CD4-positive, alpha-beta T cell treated with Interleukin-4 for 4 hours (primary cell): ENCODE data around the gene TIMM23.
A peak's percentile ranks its signal among the peaks of the same experiment; 100 is the strongest.
"Not testable (repeated sequence)": the region's sequence is repeated elsewhere in the genome, so short reads cannot be mapped to it uniquely, and the experiment has no call there.

Experiments used
- DNase-seq: peaks from one replicate; pipeline ENCODE4 v3.0.0-alpha.2; 2020

TIMM23 gene

DNA sequence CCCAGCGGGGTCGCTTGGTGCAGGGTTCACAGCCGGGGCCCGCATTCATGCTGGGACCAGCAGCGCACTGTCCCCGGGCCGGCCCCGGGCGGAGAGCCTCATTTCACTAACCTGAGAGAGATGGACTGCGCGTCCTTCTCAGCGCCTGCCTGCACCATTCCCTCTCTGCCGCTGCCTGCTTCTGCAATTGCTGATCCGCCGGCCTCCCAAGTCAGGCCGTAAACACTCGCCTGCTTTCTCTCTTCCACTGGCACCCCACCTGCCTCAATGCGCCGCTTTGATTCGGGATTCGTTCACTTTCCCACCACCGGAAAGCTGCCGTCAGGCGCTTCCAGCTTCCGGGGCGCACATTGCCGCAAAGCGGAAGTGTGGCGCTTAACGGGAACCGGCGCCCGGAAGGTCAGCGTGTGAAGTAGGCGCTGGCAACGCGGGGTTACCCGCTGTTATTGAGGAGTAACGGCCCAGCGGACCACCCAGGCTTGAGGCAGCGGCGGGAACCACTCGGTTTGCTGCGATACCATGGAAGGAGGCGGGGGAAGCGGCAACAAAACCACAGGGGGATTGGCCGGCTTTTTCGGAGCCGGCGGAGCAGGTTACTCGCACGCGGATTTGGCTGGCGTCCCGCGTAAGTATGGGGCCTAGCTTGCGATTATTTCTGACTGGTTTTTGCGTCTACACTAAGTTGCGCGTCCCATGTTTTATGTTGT is at the start of gene TIMM23:
Gene TIMM23, plus strand, starts transcription at position 384 of the 707 bp plus-strand sequence. Its CDS starts 136 bp downstream, at position 520.
- DNase-seq: peak; percentile 89

DNA sequence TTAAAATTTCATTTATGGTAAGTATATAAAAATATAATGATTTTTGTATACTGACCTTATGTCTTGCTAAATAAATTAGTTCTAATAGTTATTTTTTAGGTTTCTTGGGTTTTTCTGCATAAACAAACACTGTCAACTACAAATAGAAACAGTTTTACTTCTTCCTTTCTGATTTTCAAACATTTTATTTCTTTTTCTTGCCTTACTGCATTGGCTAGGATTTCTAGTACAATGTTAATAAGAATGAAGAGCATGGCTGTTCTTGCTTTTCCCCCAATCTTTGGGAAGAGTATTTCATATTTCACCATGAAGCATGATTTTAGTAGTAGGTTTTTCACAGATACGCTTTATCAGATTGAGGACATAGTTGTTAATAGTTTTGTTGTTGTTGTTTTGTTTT is 45.5 kb upstream of the TIMM23 start:
- not testable (repeated sequence) for DNase-seq

DNA sequence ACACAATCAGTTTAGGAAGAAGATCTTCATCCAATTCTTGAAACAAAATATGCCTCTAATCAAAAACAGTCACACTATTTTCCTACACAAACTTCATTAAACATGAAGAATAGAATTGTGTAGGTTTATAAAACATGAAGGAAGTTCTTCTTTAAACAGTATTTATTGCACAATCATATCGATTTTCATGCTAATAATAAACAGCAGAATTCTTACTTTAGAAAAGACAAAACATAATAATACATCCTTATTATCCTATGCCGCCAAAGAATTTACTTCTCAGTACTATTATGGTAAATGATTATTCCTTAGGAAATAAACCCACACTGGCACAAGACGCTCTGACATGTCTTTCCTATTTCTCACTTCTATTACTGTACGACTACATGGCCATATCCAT is 41.0 kb upstream of the TIMM23 start:
- DNase-seq: not testable (repeated sequence)

GRCh38 chr10:45934788-45935187 is 37.5 kb upstream of the TIMM23 start:
- not testable (repeated sequence) for DNase-seq

GRCh38 chr10:45939176-45939697 is 33.1 kb upstream of the TIMM23 start:
- not testable (repeated sequence) for DNase-seq

GRCh38 chr10:45941196-45941595 is 31.1 kb upstream of the TIMM23 start:
- not testable (repeated sequence) for DNase-seq

DNA sequence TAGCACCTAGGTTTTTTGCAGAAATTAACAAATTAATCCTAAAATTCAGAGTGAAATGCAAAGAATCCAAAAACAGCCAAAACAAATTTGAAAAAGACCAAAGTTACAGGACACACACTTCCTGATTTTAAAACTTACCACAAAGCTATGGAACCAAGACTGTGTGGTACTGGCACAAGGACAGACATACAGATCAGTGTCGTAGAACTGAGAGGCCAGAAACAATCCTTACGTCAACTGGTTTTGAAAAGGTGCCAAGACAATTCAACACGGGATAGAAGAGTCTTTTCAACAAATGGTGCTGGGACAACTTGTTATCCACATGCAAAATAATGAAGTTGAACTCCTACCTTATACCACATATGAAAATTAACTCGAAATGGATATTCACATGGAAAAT is 26.8 kb upstream of the TIMM23 start:
- not testable (repeated sequence) for DNase-seq

GRCh38 chr10:45947363-45947762 is 24.9 kb upstream of the TIMM23 start:
- DNase-seq: not testable (repeated sequence)

- DNase-seq: not testable (repeated sequence)
These were observed 23.5 kb upstream of the TIMM23 start for GRCh38 chr10:45948801-45949200.

GRCh38 chr10:45954367-45954766 is 17.9 kb upstream of the TIMM23 start:
- not testable (repeated sequence) for DNase-seq

GRCh38 chr10:45956634-45957033 is 15.7 kb upstream of the TIMM23 start:
- DNase-seq: not testable (repeated sequence)

DNA sequence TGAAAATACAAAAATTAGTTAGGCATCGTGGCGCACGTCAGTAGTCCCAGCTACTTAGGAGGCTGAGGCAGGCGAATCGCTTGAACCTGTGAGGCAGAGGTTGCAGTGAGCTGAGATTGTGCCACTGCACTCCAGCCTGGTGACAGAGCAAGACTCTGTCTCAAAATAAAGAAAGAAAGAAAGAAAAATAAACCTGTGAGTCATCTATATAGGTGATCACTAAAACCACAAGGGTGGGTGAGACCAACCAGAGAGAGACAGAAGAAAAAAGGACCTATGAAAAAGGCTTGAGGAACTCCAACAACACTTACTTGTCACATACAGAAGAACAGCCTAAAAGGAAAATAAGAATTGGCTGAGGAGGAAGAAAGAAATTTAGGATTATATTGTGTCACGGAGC is 14.4 kb upstream of the TIMM23 start:
- not testable (repeated sequence) for DNase-seq

- DNase-seq: not testable (repeated sequence)
These were observed 9.4 kb upstream of the TIMM23 start for GRCh38 chr10:45962686-45963452.

GRCh38 chr10:45971019-45971418 is 1.3 kb upstream of the TIMM23 start:
- not testable (repeated sequence) for DNase-seq

DNA sequence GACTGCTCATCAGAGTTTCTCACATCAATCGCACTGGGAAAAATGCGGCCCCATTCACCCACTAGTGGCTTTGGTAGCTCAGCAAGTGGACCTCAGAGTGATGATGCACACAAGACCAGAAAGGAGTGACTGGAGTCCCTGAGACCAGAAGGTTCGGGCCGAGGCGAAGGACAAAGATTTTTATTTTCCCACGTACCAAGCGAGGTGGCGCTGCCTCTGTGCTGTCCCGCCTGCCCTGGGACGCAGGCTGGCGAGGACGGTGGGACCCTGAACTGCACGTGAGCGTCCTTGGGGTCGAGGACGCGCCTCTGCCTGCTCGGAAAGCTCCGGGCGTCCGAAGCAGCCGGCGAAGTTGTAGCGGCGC is 565 bp upstream of the TIMM23 start:
- DNase-seq: not testable (repeated sequence)

DNA sequence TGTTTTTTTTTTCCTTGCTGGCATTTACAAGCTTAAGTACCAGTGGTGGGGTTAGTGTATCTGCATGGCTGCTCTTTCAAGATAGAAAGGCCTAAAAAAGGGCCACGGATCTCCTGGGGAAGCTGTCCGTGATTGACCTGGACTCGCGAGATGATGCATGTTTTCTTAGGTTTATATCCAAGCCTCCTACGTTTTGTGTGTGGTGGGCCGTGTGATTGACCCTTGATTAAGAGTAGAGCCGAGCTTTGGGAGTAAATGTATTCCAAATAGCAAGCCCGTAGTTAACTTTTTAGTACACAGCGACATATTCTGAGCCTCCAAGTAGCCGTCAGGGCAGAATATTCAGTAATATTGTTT is 502 bp downstream of the TIMM23 start:
- not testable (repeated sequence) for DNase-seq

GRCh38 chr10:45974041-45974440 is 1.8 kb downstream of the TIMM23 start:
- DNase-seq: not testable (repeated sequence)

DNA sequence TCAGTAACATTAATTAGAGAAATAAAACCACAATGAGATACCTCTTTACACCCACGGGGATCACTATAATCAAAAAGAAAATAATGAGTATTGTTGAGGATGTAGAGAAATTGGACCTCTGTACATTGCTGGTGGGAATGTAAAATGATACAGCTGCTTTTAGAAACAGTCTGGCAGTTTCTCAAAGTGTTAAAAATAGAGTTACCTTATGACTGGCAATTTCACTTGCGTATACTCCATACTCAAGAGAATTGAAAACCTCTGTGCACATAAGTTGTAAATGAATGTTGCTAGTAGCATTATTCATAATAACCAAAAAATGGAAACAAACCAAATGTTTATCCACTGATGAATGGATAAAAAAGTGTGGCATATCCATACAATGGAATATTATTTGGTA is 6.3 kb downstream of the TIMM23 start:
- not testable (repeated sequence) for DNase-seq

GRCh38 chr10:45981367-45981766 is 9.1 kb downstream of the TIMM23 start:
- DNase-seq: not testable (repeated sequence)

DNA sequence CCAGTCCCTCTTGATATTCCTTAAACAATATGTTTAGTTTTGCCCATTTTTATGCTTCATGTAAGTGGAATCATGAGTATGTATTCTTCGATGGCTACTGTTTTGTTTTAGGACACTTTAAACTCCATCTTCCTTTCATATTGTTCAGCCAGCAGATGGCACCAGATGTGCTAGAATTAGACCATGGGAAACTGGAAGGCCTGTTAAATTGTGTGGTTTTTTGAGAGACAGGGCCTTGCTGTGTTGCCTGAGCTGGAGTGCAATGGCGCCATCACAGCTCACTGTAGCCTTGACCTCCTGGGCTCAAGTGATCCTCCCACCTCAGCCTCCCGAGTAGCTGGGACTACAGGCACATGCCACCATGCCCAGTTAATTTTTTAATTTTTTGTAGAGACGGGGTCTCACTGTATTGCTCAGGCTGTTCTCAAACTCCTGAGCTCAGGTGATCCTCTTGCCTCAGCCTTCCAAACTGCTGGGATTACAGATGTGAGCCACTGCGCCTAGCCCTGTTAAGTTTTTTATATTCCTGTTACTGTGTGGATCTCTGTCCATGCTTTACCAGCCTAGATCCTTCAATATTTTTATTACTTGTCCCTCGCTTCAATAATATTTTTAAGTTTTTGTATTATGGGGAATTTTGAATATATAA is 11.4 kb downstream of the TIMM23 start:
- DNase-seq: peak; percentile 62

- not testable (repeated sequence) for DNase-seq
These were observed 12.2 kb downstream of the TIMM23 start for GRCh38 chr10:45984473-45984872.

DNA sequence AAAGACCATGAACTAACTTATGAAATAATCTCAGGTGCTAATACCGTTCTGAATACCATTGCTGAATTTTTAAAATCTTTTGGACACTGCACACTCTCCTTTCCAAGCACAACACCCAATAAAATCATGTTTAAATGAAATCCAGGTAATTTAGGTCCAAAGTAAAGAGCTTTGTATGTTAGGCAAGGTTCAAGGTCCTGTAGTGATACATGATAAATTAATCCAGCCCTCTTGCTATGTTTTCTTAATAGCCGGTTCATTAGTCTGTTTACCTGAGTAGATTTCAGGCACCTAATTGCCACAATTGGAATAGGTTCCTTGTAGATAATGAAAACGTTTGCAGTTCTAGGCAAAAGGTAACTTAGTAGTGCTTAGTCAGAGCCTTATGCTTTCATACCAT is 13.3 kb downstream of the TIMM23 start:
- DNase-seq: not testable (repeated sequence)

DNA sequence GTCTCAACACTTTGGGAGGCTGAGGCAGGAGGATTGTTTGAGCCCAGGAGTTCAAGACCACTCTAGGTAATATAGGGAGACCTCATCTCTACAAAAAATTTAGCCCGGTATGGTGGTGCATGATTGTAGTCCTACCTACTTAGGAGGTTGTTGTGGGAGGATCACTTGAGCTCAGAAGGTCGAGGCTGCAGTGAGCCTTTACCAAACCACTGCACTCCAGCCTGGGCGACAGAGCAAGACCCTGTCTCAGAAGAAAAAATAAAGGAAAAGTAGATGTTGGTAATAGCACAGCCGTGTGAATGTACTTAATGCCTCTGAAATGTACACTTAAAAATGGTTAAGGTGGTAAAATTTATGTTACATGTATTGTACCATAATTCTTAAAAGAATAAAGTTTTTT is 25.3 kb downstream of the TIMM23 start:
- no peak for DNase-seq
